GM19351 (cell line): ENCODE results near the gene CPXCR1.
"Not testable (repeated sequence)": the region's sequence is repeated elsewhere in the genome, so short reads cannot be mapped to it uniquely, and the experiment has no call there.

Source experiments
- ATAC-seq: cut with Tn5 transposase; IDR thresholded peaks from one replicate; pipeline ENCODE4 v1.9.1; 2021; ENCODE audit warnings: mild to moderate bottlenecking, moderate library complexity; ENCODE audit not compliant: unreplicated experiment

The CPXCR1 gene

DNA sequence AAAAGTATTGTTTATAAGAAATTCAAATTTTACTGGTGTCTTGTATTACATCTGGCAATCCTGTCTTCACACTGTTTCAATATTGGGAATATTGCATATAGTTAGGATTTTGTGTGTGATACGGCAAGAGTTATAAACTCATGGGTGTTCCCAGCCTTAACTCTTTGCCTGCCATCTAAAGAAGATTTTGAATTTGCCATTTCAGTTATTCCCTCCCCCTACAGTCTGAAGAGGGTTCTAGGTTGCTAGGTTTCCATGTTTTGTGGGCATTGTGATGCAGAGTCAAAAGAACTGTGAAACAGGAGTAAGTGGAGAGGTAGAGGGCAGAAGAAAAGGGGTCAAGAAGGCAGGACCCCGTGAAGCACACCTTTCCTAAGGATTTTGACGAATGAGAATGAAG, at the start of gene CPXCR1:
Gene CPXCR1, plus strand, starts transcription at position 301 of the 400 bp plus-strand sequence. CDS start 6,190 bp downstream, outside the sequence.
- no peak for ATAC-seq

DNA sequence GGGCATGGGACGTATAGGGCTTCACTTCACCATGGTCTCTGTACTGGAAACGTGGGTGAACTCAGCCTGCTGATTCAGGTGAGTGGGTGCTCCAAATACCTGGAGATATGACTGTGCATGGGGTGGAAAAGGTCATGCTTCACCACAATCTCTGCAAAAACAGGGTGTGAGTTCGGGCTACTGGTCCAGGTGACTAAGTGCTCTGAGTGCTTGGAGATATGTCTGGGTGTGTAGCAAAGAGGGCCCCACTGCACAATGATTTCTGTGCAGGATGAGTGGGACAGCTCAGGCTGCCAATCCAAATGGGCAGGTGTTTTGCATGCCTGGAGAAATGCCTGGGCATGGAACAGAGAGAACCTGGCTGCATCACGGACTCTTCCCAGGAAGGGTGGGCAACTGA, 11.2 kb upstream of the CPXCR1 start:
- ATAC-seq: no peak

DNA sequence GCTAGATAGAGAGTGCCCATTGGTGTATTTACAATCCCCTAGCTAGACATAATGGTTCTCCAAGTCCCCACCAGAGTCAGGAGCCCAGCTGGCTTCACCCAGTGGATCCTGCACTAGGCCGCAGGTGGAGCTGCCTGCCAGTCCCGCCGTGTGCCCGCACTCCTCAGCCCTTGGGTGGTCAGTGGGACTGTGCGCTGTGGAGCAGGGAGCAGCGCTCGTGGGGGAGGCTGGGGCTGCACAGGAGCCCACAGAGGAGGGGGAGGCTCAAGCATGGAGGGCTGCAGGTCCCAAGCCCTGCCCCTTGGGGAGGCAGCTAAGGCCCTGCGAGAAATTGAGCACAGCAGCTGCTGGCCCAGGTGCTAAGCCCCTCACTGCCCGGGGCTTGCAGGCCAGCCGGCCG, 810 bp upstream of the CPXCR1 start:
- ATAC-seq: not testable (repeated sequence)

DNA sequence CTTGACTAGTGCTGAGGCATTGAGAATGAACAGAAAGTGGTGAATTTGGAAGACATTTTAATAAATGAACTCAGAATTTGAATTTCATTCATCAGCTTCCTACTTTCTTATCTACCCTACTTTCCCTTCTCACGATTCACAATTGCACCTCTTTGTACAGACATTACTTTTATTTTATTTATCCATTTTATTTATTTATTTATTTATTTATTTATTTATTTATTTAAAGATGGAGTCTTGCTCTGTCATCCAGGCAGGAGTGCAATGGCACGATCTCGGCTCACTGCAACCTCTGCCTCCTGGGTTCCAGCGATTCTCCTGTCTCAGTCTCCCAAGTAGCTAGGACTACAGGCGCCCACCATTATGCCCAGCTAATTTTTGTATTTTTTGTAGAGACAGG, 5.3 kb downstream of the CPXCR1 start:
- ATAC-seq: not testable (repeated sequence)

DNA sequence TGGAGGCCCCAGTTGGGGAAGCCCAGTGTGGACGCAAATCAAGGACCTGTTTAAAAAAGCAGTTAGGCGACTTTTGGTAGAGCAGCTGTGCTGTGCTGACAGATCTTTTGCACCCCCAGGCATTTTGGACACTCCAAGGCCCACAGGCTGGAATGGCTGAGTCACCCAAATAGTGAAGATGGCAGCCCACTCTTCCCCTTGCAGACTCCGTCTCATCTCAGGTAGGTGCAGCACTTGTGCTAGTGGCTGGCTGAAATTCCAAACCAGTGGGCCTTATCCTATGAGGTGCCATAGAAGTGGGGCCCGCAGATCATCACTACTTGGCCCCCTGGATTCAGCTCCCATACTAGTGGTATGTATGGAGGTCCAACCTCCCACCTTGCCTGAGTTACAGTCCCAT, 42.8 kb downstream of the CPXCR1 start:
- no peak for ATAC-seq
